Natural killer cell (primary cell): ENCODE results near the gene PRKCB. TPM values are rescaled to one million over a fixed set of nuclear protein-coding genes. Genes with fewer than 3 reads are reported as not detected.

Experiments used
- ATAC-seq, 3 donors: fragments of 150-1000 bp in 2 of 3; fragments of 200-7000 bp in 1 of 3; cut with Tn5 transposase; 1 replicate in 1 of 3; 2 replicates in 2 of 3; pipeline ENCODE4 v1.10.0; 2021; ENCODE audit warnings: mild to moderate bottlenecking in 2 of 3, moderate library complexity in 2 of 3
- DNase-seq, 2 donors: peaks; one replicate each; pipeline versions ENCODE4 v3.0.0 to v3.0.0-alpha.2; 2013 to 2021; ENCODE audit warnings: mixed read lengths in 1 of 2
- H3K27ac ChIP-seq: one replicate; pipeline ENCODE4 v1.5.1; 2013; ENCODE audit warnings: mild to moderate bottlenecking, low read length
- H3K27me3 ChIP-seq: one replicate; pipeline ENCODE4 v1.6.1; 2013; ENCODE audit warnings: low read length; ENCODE audit not compliant: control insufficient read depth, insufficient read depth
- H3K36me3 ChIP-seq: one replicate; pipeline ENCODE4 v1.6.1; 2013; ENCODE audit warnings: low read length; ENCODE audit not compliant: control insufficient read depth, insufficient read depth
- H3K4me1 ChIP-seq: one replicate; pipeline ENCODE4 v1.6.1; 2013; ENCODE audit warnings: low read length; ENCODE audit not compliant: control insufficient read depth, insufficient read depth
- H3K4me3 ChIP-seq: one replicate; pipeline ENCODE4 v1.5.1; 2013; ENCODE audit warnings: low read length
- H3K9me3 ChIP-seq: one replicate; pipeline ENCODE4 v1.6.1; 2013; ENCODE audit warnings: low read length; ENCODE audit not compliant: control insufficient read depth, insufficient read depth
- H3K27ac Mint-ChIP-seq, 2 donors: one replicate each; pipeline ENCODE4 v1.8.0; 2022; ENCODE audit warnings: mild to moderate bottlenecking in 2 of 2, mixed read lengths in 2 of 2, moderate library complexity in 1 of 2
- H3K27me3 Mint-ChIP-seq, 2 donors: one replicate each; pipeline ENCODE4 v1.8.0; 2022; ENCODE audit warnings: low read depth in 2 of 2, mixed read lengths in 2 of 2
- H3K36me3 Mint-ChIP-seq: one replicate; pipeline ENCODE4 v1.8.0; 2022; ENCODE audit warnings: mixed read lengths
- H3K4me1 Mint-ChIP-seq, 2 donors: one replicate each; pipeline ENCODE4 v1.8.0; 2022; ENCODE audit warnings: mixed read lengths in 2 of 2
- H3K4me3 Mint-ChIP-seq: one replicate; pipeline ENCODE4 v1.8.0; 2022; ENCODE audit warnings: mild to moderate bottlenecking, moderate library complexity, mixed read lengths
- H3K9me3 Mint-ChIP-seq, 2 donors: one replicate each; pipeline ENCODE4 v1.8.0; 2022; ENCODE audit warnings: mixed read lengths in 2 of 2
- WGBS: methylation state at CpG from one replicate; pipeline ENCODE4 v1.1.7; 2013; ENCODE audit warnings: missing lambda C conversion rate; ENCODE audit not compliant: insufficient coverage; 5-methylcytosine and 5-hydroxymethylcytosine counted together
- intact Hi-C: fragments of 100-400 bp; cut with micrococcal nuclease; formaldehyde crosslinking; loops from one replicate; pipeline ENCODE4 v1.14.2; 2022
- total RNA-seq, 4 donors: library from RNA; stranded (reverse); fragments of 120-200 nt in 1 of 4; gene quantifications; one replicate each; pipeline versions ENCODE4 v1.2.3 to v1.2.4, GENCODE V29; 2013 to 2022
- TF ChIP-seq, protein P1 (sequence below): fragments of 200-600 bp; IDR thresholded peaks from one replicate; pipeline ENCODE4 v1.8.0; 2022; ENCODE audit warnings: antibody characterized with exemption

The PRKCB gene
- 100 to 1,000 TPM; 182 to 222 (median 183) TPM for total RNA-seq
- total RNA-seq (2013) = 255 TPM

DNA sequence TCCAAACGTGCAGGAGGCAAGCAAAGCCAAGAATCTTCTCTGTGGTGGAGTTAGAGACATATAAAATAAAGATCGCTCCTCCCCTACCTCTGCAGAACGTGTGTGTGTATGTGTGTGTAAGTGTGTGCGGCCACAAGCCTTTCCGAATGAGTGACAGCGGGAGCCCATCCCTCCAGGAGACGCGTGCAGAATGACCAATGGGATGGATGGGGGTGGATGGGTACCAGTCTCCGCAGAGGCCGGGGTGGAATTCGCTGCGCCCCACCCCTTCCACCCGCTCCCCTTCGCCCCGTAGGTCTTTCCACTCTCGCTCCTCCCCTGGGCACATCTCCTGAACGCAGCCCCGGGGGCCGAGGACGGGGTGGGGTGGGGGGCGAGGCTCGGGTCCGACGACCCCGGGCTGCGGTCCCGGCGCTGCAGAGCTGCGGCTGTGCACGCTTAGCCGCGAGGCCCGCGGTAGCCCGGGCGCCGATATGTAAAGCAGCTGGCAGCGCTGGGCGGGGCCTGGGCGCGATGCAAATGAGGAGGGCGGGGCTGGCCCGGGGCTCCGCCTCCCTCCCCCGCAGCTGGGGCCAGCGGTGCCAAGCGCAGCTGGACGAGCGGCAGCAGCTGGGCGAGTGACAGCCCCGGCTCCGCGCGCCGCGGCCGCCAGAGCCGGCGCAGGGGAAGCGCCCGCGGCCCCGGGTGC, at the start of gene PRKCB:
Gene PRKCB (plus strand): TSS at position 594 of the 688 bp plus-strand sequence.
- peaks cover 11% of the 10 kb centered on the region for H3K36me3 ChIP-seq
- peak within 1 kb of the TSS; percentile 77 for H3K4me3 ChIP-seq
- peaks cover 43 to 47% of the 10 kb centered on the region in 2 donors for H3K4me1 Mint-ChIP-seq
- DNase-seq (peak; percentile 95), ATAC-seq (peak; percentile 95 to 97 (median 95))
- TF ChIP-seq, protein P1, sequence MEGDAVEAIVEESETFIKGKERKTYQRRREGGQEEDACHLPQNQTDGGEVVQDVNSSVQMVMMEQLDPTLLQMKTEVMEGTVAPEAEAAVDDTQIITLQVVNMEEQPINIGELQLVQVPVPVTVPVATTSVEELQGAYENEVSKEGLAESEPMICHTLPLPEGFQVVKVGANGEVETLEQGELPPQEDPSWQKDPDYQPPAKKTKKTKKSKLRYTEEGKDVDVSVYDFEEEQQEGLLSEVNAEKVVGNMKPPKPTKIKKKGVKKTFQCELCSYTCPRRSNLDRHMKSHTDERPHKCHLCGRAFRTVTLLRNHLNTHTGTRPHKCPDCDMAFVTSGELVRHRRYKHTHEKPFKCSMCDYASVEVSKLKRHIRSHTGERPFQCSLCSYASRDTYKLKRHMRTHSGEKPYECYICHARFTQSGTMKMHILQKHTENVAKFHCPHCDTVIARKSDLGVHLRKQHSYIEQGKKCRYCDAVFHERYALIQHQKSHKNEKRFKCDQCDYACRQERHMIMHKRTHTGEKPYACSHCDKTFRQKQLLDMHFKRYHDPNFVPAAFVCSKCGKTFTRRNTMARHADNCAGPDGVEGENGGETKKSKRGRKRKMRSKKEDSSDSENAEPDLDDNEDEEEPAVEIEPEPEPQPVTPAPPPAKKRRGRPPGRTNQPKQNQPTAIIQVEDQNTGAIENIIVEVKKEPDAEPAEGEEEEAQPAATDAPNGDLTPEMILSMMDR = no peak
- no peaks in the 10 kb centered on the region for H3K27me3 ChIP-seq
- H3K36me3 Mint-ChIP-seq = peaks cover 4% of the 10 kb centered on the region
- under 1% methylated on average over 61 of the region's 63 CpGs for WGBS
- H3K4me3 Mint-ChIP-seq = peak within 1 kb of the TSS; percentile 99
- H3K27ac ChIP-seq = peak within 1 kb of the TSS; percentile 8
- no peaks in the 10 kb centered on the region for H3K9me3 ChIP-seq
- peak within 1 kb of the TSS; percentile 83 to 91 for H3K27ac Mint-ChIP-seq
- no peaks in the 10 kb centered on the region for H3K9me3 Mint-ChIP-seq
- H3K27me3 Mint-ChIP-seq = no peaks in the 10 kb centered on the region
- H3K4me1 ChIP-seq = peaks cover 34% of the 10 kb centered on the region
- intact Hi-C loops = loop anchor here (1.0 to 5.0 kb wide), 3 partner anchors 12 to 33 kb away; no protein-coding TSS in a partner anchor

DNA sequence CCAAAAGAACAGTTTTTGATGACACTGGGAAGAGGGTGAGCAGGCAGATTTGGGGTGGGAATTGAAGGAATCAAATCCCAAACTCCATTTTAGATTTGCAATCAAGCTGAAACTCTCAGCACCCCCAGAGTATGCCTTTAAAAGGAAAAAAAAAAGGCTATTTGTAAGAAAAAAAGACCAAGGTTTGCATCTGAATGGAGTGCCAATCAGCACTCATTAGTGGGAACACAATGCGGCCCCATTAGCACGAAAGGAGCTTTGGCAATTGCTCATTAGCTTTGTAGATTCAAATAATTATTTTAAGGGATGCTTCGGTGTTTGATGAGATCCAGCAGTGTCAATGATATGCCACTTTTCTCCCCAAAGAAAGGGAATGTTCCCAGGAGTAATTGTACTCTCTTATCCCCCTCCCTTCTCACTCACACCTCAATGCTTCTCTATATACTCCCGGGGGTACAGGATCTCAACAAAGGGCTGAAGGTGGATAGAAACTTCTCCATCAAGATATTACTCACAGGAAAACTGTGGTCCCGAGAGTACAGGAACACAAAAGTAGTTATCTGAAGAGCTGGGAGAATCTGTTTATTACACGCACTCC, 48.7 kb upstream of the PRKCB start:
- TF ChIP-seq, protein P1 = no peak
- ATAC-seq = no peak
- Histone ChIP-seq H3K27ac (no peak overlapping the region), H3K9me3 (no peaks in the 10 kb centered on the region), H3K4me1 (peaks cover 2% of the 10 kb centered on the region), H3K27me3 (no peaks in the 10 kb centered on the region), H3K4me3 (no peak overlapping the region), H3K36me3 (no peaks in the 10 kb centered on the region)
- H3K9me3 Mint-ChIP-seq = no peaks in the 10 kb centered on the region
- no peaks in the 10 kb centered on the region for H3K36me3 Mint-ChIP-seq
- H3K4me3 Mint-ChIP-seq = no peak overlapping the region
- DNase-seq = no peak
- WGBS = 100% methylated on average over 4 of the region's 6 CpGs
- peaks cover 11 to 12% of the 10 kb centered on the region in 2 donors for H3K27me3 Mint-ChIP-seq
- intact Hi-C loops = no loop called here
- H3K4me1 Mint-ChIP-seq = peaks cover 9 to 10% of the 10 kb centered on the region in 2 donors
- no peak overlapping the region for H3K27ac Mint-ChIP-seq

DNA sequence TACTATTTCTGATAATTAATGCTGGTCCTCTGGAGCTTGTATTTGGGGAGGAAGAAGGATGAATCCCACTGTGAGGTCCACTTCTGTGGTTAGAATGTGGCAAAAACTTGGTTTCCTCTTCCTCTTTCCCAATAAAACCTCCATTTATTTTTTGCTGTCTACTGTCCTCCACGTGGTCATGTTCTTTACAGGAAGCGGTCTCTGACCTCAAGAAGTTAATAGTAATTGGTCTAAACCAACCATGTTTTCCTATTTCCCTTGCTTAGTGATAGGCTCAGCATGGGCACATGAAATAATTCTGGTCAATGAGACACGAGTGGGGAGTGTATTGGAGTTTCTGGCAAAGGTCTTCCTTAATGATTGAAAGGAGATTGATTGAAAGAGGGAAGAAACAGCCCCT, 47.1 kb upstream of the PRKCB start:
- peaks cover 4 to 5% of the 10 kb centered on the region in 2 donors for H3K27me3 Mint-ChIP-seq
- no peaks in the 10 kb centered on the region for H3K36me3 ChIP-seq
- no peak for ATAC-seq
- no peaks in the 10 kb centered on the region for H3K27me3 ChIP-seq
- intact Hi-C loops = no loop called here
- no peaks in the 10 kb centered on the region for H3K9me3 ChIP-seq
- no peak overlapping the region for H3K4me3 Mint-ChIP-seq
- no peaks in the 10 kb centered on the region for H3K36me3 Mint-ChIP-seq
- H3K4me3 ChIP-seq = no peak overlapping the region
- WGBS = 63% methylated on average over 3 of the region's 3 CpGs
- peaks cover 9 to 10% of the 10 kb centered on the region in 2 donors for H3K4me1 Mint-ChIP-seq
- no peaks in the 10 kb centered on the region for H3K9me3 Mint-ChIP-seq
- no peak for DNase-seq
- no peak overlapping the region for H3K27ac Mint-ChIP-seq
- peaks cover 2% of the 10 kb centered on the region for H3K4me1 ChIP-seq
- no peak overlapping the region for H3K27ac ChIP-seq
- TF ChIP-seq, protein P1 = no peak
